Adrenal gland (tissue), 5 donors: ENCODE data around the gene ZNF445.
"Not testable (repeated sequence)": the region's sequence is repeated elsewhere in the genome, so short reads cannot be mapped to it uniquely, and the experiment has no call there.

ENCODE experiments used
- CTCF ChIP-seq, 6 experiments: fragments of 450-650 bp in 4 of 6; fragments of 200-600 bp in 2 of 6; sonication (generic) in 1 of 6; IDR thresholded peaks; 1 replicate in 5 of 6; 2 replicates in 1 of 6; pipeline versions ENCODE4 v1.5.1 to v1.8.0; 2016 to 2021; ENCODE audit warnings: antibody characterized with exemption in 6 of 6, mild to moderate bottlenecking in 2 of 6, moderate library complexity in 1 of 6
- POLR2A ChIP-seq, 2 donors: fragments of 450-650 bp; IDR thresholded peaks; one replicate each; pipeline ENCODE4 v1.6.1; 2017; ENCODE audit warnings: antibody characterized with exemption in 2 of 2, mild to moderate bottlenecking in 2 of 2, moderate library complexity in 1 of 2
- donor health status: DM: no; HTN: no; CAD: no.

- TF ChIP-seq POLR2A, CTCF (IDR thresholded peaks at IDR 0.05): not testable (repeated sequence)
Observed at GRCh38 chr3:44503178-44503577, 25.7 kb upstream of the ZNF445 start.
